ENCODE measurements around the gene C10orf90.

- TF ChIP-seq CTCF (IDR thresholded peaks at IDR 0.05; ENCODE audit: insufficient read depth, low read length), result no peak
- no peak for TF ChIP-seq POLR2AphosphoS5 (IDR thresholded peaks at IDR 0.05; ENCODE audit: low read depth)
- TF ChIP-seq GABPA (IDR thresholded peaks at IDR 0.05; ENCODE audit: low read depth), result no peak
- no peak for TF ChIP-seq REST (IDR thresholded peaks at IDR 0.05; ENCODE audit: insufficient replicate concordance, low read depth)
Observed at GRCh38 chr10:126423732-126424491, 246.6 kb downstream of the C10orf90 start.

Data from HL-60 (cell line).